NCI-H510A treated with DMSO at 0.1 percent for 48 hours (cell line): ENCODE data around the gene CCDC34.

Source experiments
- DNase-seq: peaks from one replicate; lab custom pipeline; 2025; lab: John Stamatoyannopoulos, UW

The CCDC34 gene

GRCh38 chr11:27321340-27321739 lies 41.7 kb downstream of the CCDC34 start:
- DNase-seq, result peak; percentile 1

GRCh38 chr11:27319072-27319471 lies 43.9 kb downstream of the CCDC34 start:
- no peak for DNase-seq

- no peak for DNase-seq
Measured at GRCh38 chr11:27317751-27318150, 45.3 kb downstream of the CCDC34 start.

GRCh38 chr11:27315836-27316235 lies 47.2 kb downstream of the CCDC34 start:
- no peak for DNase-seq

- DNase-seq, result no peak
Measured at GRCh38 chr11:27313157-27313821, 49.7 kb downstream of the CCDC34 start.

- DNase-seq, result no peak
Measured at GRCh38 chr11:27312110-27312509, 50.9 kb downstream of the CCDC34 start.

GRCh38 chr11:27310707-27311106 lies 52.3 kb downstream of the CCDC34 start:
- DNase-seq, result no peak

- no peak for DNase-seq
Measured at GRCh38 chr11:27310182-27310581, 52.8 kb downstream of the CCDC34 start.

GRCh38 chr11:27309046-27309445 lies 54.0 kb downstream of the CCDC34 start:
- DNase-seq, result no peak

GRCh38 chr11:27307232-27307631 lies 55.8 kb downstream of the CCDC34 start:
- DNase-seq, result no peak

- no peak for DNase-seq
Measured at GRCh38 chr11:27305751-27306150, 57.3 kb downstream of the CCDC34 start.

GRCh38 chr11:27304514-27304913 lies 58.5 kb downstream of the CCDC34 start:
- no peak for DNase-seq

- DNase-seq, result no peak
Measured at GRCh38 chr11:27303903-27304302, 59.1 kb downstream of the CCDC34 start.

- no peak for DNase-seq
Measured at GRCh38 chr11:27300974-27301373, 62.0 kb downstream of the CCDC34 start.

GRCh38 chr11:27297616-27298015 lies 65.4 kb downstream of the CCDC34 start:
- DNase-seq, result no peak

GRCh38 chr11:27296497-27296896 lies 66.5 kb downstream of the CCDC34 start:
- DNase-seq, result peak; percentile 38

- DNase-seq, result no peak
Measured at GRCh38 chr11:27295928-27296327, 67.1 kb downstream of the CCDC34 start.

GRCh38 chr11:27294654-27295053 lies 68.4 kb downstream of the CCDC34 start:
- DNase-seq, result no peak

GRCh38 chr11:27293515-27294417 lies 69.2 kb downstream of the CCDC34 start:
- no peak for DNase-seq

- DNase-seq, result no peak
Measured at GRCh38 chr11:27292637-27293010, 70.4 kb downstream of the CCDC34 start.

- no peak for DNase-seq
Measured at GRCh38 chr11:27291954-27292636, 70.9 kb downstream of the CCDC34 start.

GRCh38 chr11:27291302-27291889 lies 71.6 kb downstream of the CCDC34 start:
- DNase-seq, result no peak
